SU-DHL-6 (cell line): ENCODE data around the gene PIAS3.

Experiments used
- CTCF ChIP-seq: fragments of 200-600 bp; sonication (generic); IDR thresholded peaks from one replicate; pipeline ENCODE4 v1.5.1; 2017; ENCODE audit warnings: antibody characterized with exemption, mild to moderate bottlenecking, low read length, moderate library complexity; ENCODE audit not compliant: insufficient read depth, poor library complexity, severe bottlenecking
- EZH2phosphoT487 ChIP-seq: fragments of 200-600 bp; sonication (generic), shearing (Covaris generic); conservative IDR thresholded peaks from 2 replicates; pipeline ENCODE4 v1.6.1; 2018; ENCODE audit warnings: mild to moderate bottlenecking, antibody characterized with exemption, low read length, moderate library complexity, mixed read lengths

GRCh38 chr1:145879775-145880174 lies 20.9 kb upstream of the PIAS3 start:
- TF ChIP-seq CTCF (no peak), EZH2phosphoT487 (no peak)
